Uterus (tissue), 4 donors: ENCODE data around the gene GTF2B. TPM values are rescaled to one million over a fixed set of nuclear protein-coding genes. Genes with fewer than 3 reads are reported as not detected.

Experiments used
- DNase-seq, 2 donors: peaks; one replicate each; pipeline ENCODE4 v3.0.0-alpha.2; 2019 to 2020
- H3K27ac ChIP-seq, 2 donors: fragments of 200-600 bp; sonication (generic); 1 replicate in 1 of 2; 2 replicates in 1 of 2; pipeline ENCODE4 v1.5.1; 2016 to 2018
- H3K27me3 ChIP-seq, 2 donors: fragments of 200-600 bp; sonication (generic); one replicate each; pipeline ENCODE4 v1.5.1; 2018 to 2019; ENCODE audit warnings: control low read depth in 1 of 2
- H3K36me3 ChIP-seq, 2 donors: fragments of 200-600 bp; sonication (generic); one replicate each; pipeline ENCODE4 v1.5.1; 2019; ENCODE audit warnings: control low read depth in 1 of 2
- H3K4me1 ChIP-seq, 2 donors: fragments of 200-600 bp; sonication (generic); one replicate each; pipeline ENCODE4 v1.5.1; 2018 to 2019; ENCODE audit warnings: control low read depth in 1 of 2
- H3K4me3 ChIP-seq, 2 donors: fragments of 200-600 bp; sonication (generic); 1 replicate in 1 of 2; 2 replicates in 1 of 2; pipeline ENCODE4 v1.5.1; 2018 to 2019; ENCODE audit warnings: mild to moderate bottlenecking in 1 of 2
- H3K9me3 ChIP-seq, 2 donors: fragments of 200-600 bp; sonication (generic); one replicate each; pipeline ENCODE4 v1.5.1; 2019; ENCODE audit warnings: control low read depth in 1 of 2
- CTCF ChIP-seq, 4 experiments: fragments of 200-600 bp in 2 of 4; fragments of 450-650 bp in 2 of 4; sonication (generic) in 2 of 4; IDR thresholded peaks; one replicate each; pipeline ENCODE4 v1.5.1; 2016 to 2019; ENCODE audit warnings: antibody characterized with exemption in 4 of 4, mild to moderate bottlenecking in 2 of 4, moderate library complexity in 1 of 4
- POLR2A ChIP-seq, 2 donors: fragments of 450-650 bp; IDR thresholded peaks; one replicate each; pipeline ENCODE4 v1.6.1; 2016; ENCODE audit warnings: antibody characterized with exemption in 2 of 2, mild to moderate bottlenecking in 1 of 2, moderate library complexity in 1 of 2
- intact Hi-C: fragments of 100-400 bp; cut with DNase I; formaldehyde crosslinking; loops from one replicate; pipeline ENCODE4 v1.15.1; 2023; ENCODE audit warnings: low total_unique reads
- total RNA-seq, 4 donors: library from RNA; depleted of rRNA in 3 of 4; stranded (reverse); fragments of >200 nt in 3 of 4; gene quantifications; one replicate each; pipeline versions ENCODE4 v1.1.0 to v1.2.4, GENCODE V29; 2014 to 2023
- donor health status: DM: yes; HTN: yes; CAD: no.

Gene GTF2B
- total RNA-seq, 4 donors from 2014 or later, result 21.5 to 63.2 (median 42.0) TPM

DNA sequence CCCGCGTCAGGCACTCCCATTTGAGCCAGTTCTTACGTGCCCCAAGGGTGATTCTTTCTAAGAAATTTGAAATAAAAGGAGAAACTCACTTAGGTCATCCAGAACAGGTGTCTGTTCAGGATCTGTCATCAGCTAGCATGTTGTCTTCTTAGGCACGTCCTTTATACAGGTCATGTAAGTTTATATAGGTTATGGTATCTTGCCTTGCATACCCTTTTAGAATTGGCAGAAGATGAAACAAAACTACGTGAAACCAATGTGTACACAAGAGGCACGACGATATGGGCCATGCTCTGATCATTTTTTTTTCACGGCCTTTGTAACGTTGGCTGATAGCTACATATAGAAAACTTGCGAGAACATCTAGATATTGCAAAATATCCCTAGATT lies 579 bp upstream of the GTF2B start:
- no peak for DNase-seq
- intact Hi-C loops, result no loop called here
- peaks cover 0 to 10% of the 10 kb centered on the region in 2 donors for H3K4me1 ChIP-seq
- H3K4me3 ChIP-seq, result peak overlapping the region; percentile 78 to 98
- no peak for TF ChIP-seq CTCF (IDR thresholded peaks at IDR 0.05)
- no peak for TF ChIP-seq POLR2A (IDR thresholded peaks at IDR 0.05)
- H3K36me3 ChIP-seq, result no peaks in the 10 kb centered on the region
- H3K27ac ChIP-seq, result peak overlapping the region; percentile 89 to 94
- H3K27me3 ChIP-seq, result no peaks in the 10 kb centered on the region
- H3K9me3 ChIP-seq, result no peaks in the 10 kb centered on the region

DNA sequence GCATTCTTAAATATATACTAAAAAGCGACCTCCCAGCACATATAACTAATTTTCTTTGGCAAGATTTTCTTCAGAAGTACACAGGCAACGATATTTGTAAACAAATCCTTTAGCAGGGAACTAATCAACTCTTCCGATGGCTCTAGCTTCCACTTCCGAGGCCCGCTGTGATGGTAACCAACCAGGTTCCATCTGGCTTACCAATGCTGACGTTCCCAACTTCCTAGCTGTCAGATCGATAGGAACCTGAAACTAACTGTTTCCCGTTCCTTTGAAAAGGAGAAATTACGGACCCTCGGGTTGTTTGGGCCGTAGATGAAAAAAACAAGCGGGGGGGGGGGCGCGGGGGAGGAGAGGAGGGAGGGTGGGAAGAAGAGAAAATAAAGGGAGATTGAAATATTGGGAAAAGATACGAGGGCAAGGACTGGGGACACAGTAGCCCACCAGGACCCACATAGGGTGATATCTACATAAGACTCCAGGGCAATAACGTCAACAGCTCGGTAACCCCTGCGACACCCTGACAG lies 513 bp downstream of the GTF2B start:
- Histone ChIP-seq H3K4me3 (peak overlapping the region; percentile 78 to 98), H3K4me1 (peaks cover 0 to 10% of the 10 kb centered on the region in 2 donors), H3K27ac (peak overlapping the region; percentile 89 to 94), H3K36me3 (no peaks in the 10 kb centered on the region), H3K9me3 (no peaks in the 10 kb centered on the region), H3K27me3 (no peaks in the 10 kb centered on the region)
- TF ChIP-seq POLR2A (IDR thresholded peaks at IDR 0.05) (no peak), CTCF (IDR thresholded peaks at IDR 0.05) (no peak)
- intact Hi-C loops, result no loop called here
- DNase-seq, result no peak

- peak overlapping the region; percentile 89 to 94 for H3K27ac ChIP-seq
Measured at GRCh38 chr1:88890131-88890530, 1.2 kb downstream of the GTF2B start.

GRCh38 chr1:88888750-88889149 lies 2.6 kb downstream of the GTF2B start:
- intact Hi-C loops, result no loop called here
- no peak for DNase-seq
- Histone ChIP-seq H3K9me3 (no peaks in the 10 kb centered on the region), H3K4me3 (no peak overlapping the region), H3K27ac (no peak overlapping the region), H3K4me1 (peaks cover 0 to 10% of the 10 kb centered on the region in 2 donors), H3K36me3 (no peaks in the 10 kb centered on the region), H3K27me3 (no peaks in the 10 kb centered on the region)
- TF ChIP-seq CTCF (IDR thresholded peaks at IDR 0.05) (no peak), POLR2A (IDR thresholded peaks at IDR 0.05) (no peak)

More at GRCh38 chr1:88890131-88890530, 1.2 kb downstream of the GTF2B start:
- intact Hi-C loops, result no loop called here
- H3K4me1 ChIP-seq, result peaks cover 0 to 10% of the 10 kb centered on the region in 2 donors
- DNase-seq, result no peak
- H3K4me3 ChIP-seq, result peak overlapping the region; percentile 78 to 98
- no peaks in the 10 kb centered on the region for H3K9me3 ChIP-seq
- TF ChIP-seq CTCF (IDR thresholded peaks at IDR 0.05) (no peak), POLR2A (IDR thresholded peaks at IDR 0.05) (no peak)
- no peaks in the 10 kb centered on the region for H3K27me3 ChIP-seq
- no peaks in the 10 kb centered on the region for H3K36me3 ChIP-seq

DNA sequence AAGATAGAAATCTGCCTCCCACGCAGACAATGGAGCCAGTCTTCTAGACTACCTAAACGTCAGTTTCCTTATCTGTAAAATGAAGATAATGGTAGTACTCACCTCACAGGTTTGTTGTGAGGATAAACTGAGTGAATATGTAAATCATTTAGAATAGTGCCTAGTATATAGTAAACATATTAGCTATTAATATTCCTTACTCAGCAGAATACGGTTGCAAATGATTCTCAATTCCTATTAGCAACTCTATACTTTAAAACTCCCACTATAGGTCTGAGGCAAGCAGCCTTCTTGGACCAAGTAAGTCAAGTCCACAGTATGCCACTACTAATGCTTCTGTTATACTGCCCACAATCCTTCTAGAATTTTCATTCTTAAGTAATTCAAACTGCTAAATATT lies 5.4 kb downstream of the GTF2B start:
- no peaks in the 10 kb centered on the region for H3K36me3 ChIP-seq
- intact Hi-C loops, result no loop called here
- H3K27ac ChIP-seq, result no peak overlapping the region
- DNase-seq, result no peak
- TF ChIP-seq POLR2A (IDR thresholded peaks at IDR 0.05) (no peak), CTCF (IDR thresholded peaks at IDR 0.05) (no peak)
- peaks cover 0 to 10% of the 10 kb centered on the region in 2 donors for H3K4me1 ChIP-seq
- H3K4me3 ChIP-seq, result no peak overlapping the region
- H3K9me3 ChIP-seq, result no peaks in the 10 kb centered on the region
- H3K27me3 ChIP-seq, result no peaks in the 10 kb centered on the region
